ENCODE results near the gene ST8SIA1.

DNA sequence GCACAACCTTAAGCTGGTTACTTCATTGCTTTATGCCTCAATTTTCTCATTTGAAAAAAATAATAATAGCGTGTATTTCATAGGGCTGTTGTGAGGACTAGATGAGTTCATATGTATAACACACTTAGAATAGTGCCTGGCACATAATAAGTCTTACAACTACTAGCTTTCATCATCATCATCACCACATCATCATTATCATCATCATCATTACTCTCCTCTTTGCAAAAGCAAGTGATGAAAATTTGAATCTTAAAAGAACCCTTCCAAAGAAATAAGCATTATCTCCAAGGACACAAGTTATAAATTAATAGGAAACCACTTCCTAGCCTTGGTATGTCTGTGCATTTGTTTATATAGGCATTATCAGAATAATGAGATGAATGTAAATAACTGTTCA, 117.0 kb downstream of the ST8SIA1 start:
- no peak for TF ChIP-seq GATA3 (IDR thresholded peaks at IDR 0.05; ENCODE audit: low read depth, low read length)
- TF ChIP-seq GATA2 (IDR thresholded peaks at IDR 0.05; ENCODE audit: low read depth, low read length), result no peak

All from SH-SY5Y (cell line).